Astrocyte of the cerebellum (primary cell): ENCODE results near the gene CCM2L.

Experiments
- DNase-seq: peaks from one replicate; pipeline ENCODE4 v3.0.0-alpha.2; 2011; ENCODE audit warnings: low read depth
- H3K4me3 ChIP-seq: 2 replicates; pipeline ENCODE4 v1.5.1; 2011; ENCODE audit warnings: mild to moderate bottlenecking, low read depth, low read length, moderate library complexity
- in situ Hi-C: cut with HindIII; loops from 2 replicates; pipeline ENCODE4 v1.10.0; 2017; ENCODE audit warnings: low sequenced_read_pairs
- TF ChIP-seq, protein P1 (sequence below): IDR thresholded peaks from 2 replicates; pipeline ENCODE4 v1.5.1; 2012; ENCODE audit warnings: low read length, low read depth, moderate library complexity, mild to moderate bottlenecking; ENCODE audit errors: missing control alignments

CCM2L gene

DNA sequence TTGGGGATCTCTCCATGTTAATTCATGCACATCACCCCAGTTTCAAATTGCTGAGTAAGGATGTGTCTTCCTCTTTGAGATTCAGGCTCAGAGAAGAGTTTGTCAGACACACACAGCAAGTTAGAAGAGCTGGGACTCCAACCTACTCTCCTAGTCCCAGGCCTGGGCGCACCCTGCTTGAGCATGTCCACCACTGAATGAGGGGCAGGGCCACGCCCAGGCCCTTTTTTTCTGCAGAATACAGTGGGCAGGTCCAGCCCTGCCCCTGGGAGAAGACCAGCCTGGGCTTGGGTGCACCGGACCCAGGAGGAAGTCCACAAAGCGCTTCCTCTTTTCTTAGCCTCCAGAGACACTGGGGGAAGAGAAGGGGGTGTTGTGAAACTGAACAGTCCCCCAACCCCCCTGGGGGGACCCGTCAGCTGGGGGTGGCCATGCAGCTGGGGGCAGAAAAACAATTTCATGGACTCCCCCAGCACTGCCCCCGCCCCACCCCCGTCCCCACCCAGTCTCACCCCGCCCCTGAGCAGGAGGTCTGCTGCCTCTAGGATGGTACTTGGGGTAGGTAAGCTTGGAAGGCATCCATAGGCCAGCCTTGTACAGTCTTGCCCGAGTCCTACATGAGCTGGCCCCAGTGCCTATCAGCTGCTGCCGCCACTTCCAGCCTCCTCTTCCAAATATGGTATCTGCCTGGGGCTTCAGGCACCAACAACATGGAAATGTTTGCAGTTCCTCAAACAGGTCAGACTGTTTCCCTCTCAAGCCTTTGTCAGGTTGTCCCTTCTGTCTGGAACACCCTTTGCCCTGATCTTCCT, 30.1 kb downstream of the CCM2L start:
- in situ Hi-C loops: loop anchor here (5.0 to 10.0 kb wide), 3 partner anchors 47 to 144 kb away; no protein-coding TSS in a partner anchor
- H3K4me3 ChIP-seq: no peak overlapping the region
- TF ChIP-seq, protein P1, sequence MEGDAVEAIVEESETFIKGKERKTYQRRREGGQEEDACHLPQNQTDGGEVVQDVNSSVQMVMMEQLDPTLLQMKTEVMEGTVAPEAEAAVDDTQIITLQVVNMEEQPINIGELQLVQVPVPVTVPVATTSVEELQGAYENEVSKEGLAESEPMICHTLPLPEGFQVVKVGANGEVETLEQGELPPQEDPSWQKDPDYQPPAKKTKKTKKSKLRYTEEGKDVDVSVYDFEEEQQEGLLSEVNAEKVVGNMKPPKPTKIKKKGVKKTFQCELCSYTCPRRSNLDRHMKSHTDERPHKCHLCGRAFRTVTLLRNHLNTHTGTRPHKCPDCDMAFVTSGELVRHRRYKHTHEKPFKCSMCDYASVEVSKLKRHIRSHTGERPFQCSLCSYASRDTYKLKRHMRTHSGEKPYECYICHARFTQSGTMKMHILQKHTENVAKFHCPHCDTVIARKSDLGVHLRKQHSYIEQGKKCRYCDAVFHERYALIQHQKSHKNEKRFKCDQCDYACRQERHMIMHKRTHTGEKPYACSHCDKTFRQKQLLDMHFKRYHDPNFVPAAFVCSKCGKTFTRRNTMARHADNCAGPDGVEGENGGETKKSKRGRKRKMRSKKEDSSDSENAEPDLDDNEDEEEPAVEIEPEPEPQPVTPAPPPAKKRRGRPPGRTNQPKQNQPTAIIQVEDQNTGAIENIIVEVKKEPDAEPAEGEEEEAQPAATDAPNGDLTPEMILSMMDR: no peak
- no peak for DNase-seq

DNA sequence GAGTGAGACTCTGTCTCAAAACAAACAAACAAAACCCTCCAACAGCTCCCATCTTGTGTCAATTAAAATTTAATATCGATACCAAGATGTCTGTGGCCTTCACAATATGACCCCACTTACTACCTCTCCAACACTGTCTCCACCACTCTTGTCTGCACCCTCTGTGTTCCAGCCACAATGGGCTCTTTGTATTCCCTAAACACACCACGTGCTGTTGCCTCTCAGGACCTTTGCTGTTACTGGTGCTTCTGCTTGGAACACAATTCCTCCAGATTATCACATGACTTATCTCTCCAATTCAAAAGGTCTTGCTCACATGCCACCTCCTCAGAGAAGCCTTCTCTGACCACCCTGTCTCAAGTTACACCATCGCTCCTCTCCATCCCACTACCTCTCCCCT, 35.8 kb downstream of the CCM2L start:
- no peak overlapping the region for H3K4me3 ChIP-seq
- TF ChIP-seq, protein P1: no peak
- in situ Hi-C loops: loop anchor here (10.0 kb wide), 1 partner anchor 139 kb away; no protein-coding TSS in a partner anchor
- no peak for DNase-seq

DNA sequence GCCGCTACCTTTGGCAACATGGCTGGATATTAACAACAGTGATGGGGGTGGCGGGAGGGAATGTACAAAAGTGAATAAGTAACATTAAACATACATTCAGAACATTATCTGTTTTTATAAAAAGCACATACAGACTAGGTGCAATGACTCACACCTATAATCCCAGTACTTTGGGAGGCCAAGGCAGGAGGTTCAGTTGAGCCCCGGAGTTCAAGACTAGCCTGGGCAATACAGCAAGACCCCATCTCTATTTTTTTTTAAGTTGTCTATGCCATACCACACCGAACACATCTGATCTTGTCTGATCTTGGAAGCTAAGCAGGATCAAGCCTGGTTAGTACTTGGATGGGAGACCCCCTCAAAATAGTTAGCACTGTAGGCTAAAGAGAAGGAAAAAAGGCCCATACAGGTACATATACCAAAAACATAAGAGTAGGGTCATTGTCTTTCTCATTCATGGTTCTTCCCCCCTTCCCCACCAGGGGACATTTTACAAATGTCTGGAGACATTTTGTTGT, 40.1 kb downstream of the CCM2L start:
- H3K4me3 ChIP-seq: no peak overlapping the region
- no peak for DNase-seq
- TF ChIP-seq, protein P1: no peak
- in situ Hi-C loops: no loop called here

DNA sequence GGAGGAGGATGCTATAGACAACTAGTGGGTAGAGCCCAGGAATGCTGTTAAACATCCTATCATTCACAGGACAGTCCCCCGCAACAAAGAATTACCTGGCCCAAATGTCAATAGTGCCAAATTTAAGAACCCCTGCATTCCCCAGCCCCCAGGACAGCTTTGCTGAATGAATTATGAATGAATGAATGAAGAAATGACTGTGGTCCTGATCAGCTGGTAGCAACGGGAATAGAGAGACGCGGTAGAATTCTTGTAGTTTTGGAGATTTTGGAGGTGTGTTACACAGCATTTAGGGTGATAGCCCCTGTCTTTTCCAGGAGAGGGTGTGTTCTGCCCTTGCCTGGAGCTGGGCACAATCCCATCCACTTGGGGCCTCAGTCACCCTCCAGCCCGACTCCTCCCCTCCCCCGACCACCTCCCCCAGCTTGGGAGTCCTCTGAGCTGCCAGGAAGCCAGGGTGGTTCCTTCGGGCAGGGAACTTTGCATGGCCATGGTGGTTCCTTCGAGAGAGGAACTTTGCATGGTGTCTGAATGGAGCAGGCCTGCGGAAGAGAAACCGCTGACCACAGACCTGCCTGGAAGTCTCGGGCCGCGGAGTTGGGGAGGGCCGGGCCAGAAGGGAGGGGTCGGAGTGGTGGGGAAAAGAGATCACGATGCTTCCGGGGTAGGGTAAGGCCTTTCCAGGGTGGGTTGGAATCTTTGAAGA, 40.8 kb downstream of the CCM2L start:
- TF ChIP-seq, protein P1: no peak
- in situ Hi-C loops: no loop called here
- DNase-seq: no peak
- H3K4me3 ChIP-seq: no peak overlapping the region

DNA sequence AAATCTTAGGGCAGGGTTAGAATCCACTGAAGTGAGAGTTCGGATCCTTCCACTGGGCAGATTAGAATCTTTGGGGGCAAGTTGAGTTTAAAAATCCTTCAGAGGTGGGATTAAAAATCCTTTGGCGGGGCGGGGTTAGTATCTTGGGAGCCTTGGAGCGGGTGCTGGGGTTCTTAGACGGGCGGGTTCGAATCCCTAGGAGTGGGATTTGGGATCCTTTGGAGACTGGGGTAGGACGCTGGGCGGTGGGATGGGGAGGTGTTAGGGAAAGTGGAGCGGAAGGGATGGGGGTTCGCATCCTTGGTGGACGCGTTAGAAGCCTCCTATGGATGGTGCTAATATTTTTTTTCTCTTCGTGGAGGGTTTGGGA, 41.5 kb downstream of the CCM2L start:
- no peak for DNase-seq
- no peak overlapping the region for H3K4me3 ChIP-seq
- TF ChIP-seq, protein P1: no peak
- in situ Hi-C loops: no loop called here

DNA sequence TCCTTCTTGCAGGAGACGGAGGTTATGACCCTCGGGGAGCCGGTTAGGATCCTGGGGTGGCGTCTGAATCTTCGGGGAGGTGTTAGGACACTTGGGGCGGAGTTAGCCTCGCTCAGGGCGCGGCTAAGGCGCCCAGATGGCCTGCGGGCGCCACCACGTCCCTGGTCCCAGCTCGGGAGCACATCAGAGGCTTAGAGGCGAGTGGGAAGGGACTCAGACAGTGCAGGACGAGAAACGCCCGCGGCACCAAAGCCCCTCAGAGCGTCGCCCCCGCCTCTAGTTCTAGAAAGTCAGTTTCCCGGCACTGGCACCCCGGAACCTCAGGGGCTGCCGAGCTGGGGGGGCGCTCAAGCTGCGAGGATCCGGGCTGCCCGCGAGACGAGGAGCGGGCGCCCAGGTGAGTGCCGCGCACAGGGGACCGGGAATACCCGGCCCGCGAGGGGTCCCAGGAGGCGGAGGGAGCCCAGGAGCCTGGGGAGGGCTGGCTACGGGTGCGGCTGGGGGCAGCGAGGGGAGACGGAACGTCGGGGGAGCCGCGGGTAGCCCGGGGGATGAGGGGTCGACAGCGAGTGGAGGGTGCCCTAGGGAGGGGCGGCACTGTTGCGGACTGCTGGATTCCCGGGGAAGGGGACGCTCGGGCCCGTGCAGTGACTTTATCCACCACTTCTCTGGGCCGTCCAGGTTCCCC, 42.0 kb downstream of the CCM2L start, which contains the start of gene HCK:
Gene HCK (plus strand): TSS at position 153 of the 688 bp plus-strand sequence.
- no peak for DNase-seq
- in situ Hi-C loops: no loop called here
- TF ChIP-seq, protein P1: no peak
- H3K4me3 ChIP-seq: no peak within 1 kb of the TSS
